HUES64 (cell line): ENCODE results near the gene LITAFD.
"Not testable (repeated sequence)": the region's sequence is repeated elsewhere in the genome, so short reads cannot be mapped to it uniquely, and the experiment has no call there.

Experiments
- H3K27ac ChIP-seq: 2 replicates; pipeline ENCODE4 v1.7.0; 2013; ENCODE audit warnings: low read depth, low read length, inconsistent platforms
- H3K27me3 ChIP-seq: 2 replicates; pipeline ENCODE4 v1.6.1; 2013; ENCODE audit warnings: mild to moderate bottlenecking, low read length; ENCODE audit not compliant: insufficient read depth
- H3K36me3 ChIP-seq: 2 replicates; pipeline ENCODE4 v1.6.1; 2013; ENCODE audit warnings: mild to moderate bottlenecking, low read length; ENCODE audit not compliant: insufficient read depth
- H3K4me1 ChIP-seq: 2 replicates; pipeline ENCODE4 v1.6.1; 2013; ENCODE audit warnings: mild to moderate bottlenecking, low read length, moderate library complexity; ENCODE audit not compliant: insufficient read depth
- H3K4me3 ChIP-seq: 2 replicates; pipeline ENCODE4 v1.5.1; 2013; ENCODE audit warnings: mild to moderate bottlenecking, low read length, moderate library complexity
- H3K9ac ChIP-seq: 2 replicates; pipeline ENCODE4 v1.6.1; 2013; ENCODE audit warnings: mild to moderate bottlenecking, low read depth, low read length
- H3K9me3 ChIP-seq: 2 replicates; pipeline ENCODE4 v1.6.1; 2013; ENCODE audit warnings: low read depth, low read length; ENCODE audit not compliant: insufficient read depth
- WGBS: fragments of 150-250, 120-280 bp; methylation state at CpG from one replicate; pipeline ENCODE4 v1.1.7; 2013; ENCODE audit warnings: missing lambda C conversion rate; 5-methylcytosine and 5-hydroxymethylcytosine counted together

LITAFD gene

DNA sequence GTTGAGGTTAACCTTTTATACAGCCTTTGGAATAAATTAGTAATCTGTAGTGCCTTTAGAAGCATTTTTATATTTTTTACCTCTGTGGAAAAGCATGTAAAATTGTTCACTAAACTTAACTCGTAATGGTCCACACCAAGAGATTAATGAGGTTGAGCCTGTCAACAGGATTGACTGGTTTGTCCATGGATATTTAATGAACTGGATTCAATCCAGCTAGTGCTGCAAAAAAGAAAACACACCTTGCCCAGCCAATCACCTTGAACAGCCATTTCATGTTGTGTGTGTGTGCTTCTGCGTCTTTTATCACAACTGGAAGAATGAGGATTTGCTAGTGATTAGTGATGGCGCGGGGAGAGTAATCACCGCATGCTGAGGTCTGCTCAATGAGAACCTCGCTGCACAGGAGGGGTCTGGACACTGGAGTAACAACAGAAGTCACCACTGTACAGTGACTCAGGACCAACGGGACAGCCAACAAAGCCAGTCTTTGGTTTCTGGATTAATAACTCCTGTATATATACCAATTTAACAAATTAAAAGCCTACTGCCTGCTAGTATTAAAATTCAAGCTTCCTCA, 33.7 kb downstream of the LITAFD start:
- Histone ChIP-seq H3K36me3 (peaks cover 97% of the 10 kb centered on the region), H3K4me3 (no peak overlapping the region), H3K4me1 (peaks cover 6% of the 10 kb centered on the region; the same call in 1 of the 2 replicates), H3K27ac (no peak overlapping the region), H3K27me3 (no peaks in the 10 kb centered on the region), H3K9ac (no peak overlapping the region), H3K9me3 (no peaks in the 10 kb centered on the region)
- 98% methylated on average over 7 of the region's 7 CpGs for WGBS

DNA sequence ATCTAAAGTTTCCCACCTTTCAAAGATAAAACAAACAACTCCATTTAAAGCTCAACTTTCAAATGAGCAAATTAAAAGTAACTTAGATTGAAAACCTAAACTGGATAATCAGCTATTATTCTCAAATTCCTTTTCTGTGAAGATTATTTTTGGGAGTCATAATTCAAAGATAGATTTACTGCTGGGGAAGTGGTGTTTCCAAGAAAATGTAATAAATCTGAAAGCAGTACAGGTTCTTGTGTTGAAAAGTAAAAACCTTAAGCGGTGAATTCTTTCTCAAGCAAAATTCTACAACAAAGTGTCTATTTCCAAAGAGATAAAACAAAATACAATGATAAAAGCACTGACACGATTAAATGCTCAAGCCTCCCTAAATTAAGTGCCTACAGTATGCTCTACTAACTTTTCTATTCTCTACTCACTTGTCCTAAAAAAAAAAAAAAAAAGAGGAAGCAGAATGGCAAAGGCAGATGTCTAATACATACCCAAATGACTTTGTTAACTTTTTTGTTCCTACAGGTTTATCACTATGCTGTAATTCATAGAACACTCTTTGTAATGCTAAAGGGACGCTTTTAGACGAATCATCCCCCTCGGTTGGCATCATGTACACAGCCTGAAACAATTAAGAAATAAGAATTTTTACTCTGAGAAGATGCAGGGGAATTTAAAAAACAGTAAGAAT, 34.5 kb downstream of the LITAFD start:
- Histone ChIP-seq H3K9ac (no peak overlapping the region), H3K27ac (no peak overlapping the region), H3K9me3 (no peaks in the 10 kb centered on the region), H3K4me1 (no peaks in the 10 kb centered on the region; the same call in 1 of the 2 replicates), H3K36me3 (peaks cover 97% of the 10 kb centered on the region), H3K4me3 (no peak overlapping the region), H3K27me3 (no peaks in the 10 kb centered on the region)
- WGBS, result 98% methylated on average over 5 of the region's 5 CpGs

DNA sequence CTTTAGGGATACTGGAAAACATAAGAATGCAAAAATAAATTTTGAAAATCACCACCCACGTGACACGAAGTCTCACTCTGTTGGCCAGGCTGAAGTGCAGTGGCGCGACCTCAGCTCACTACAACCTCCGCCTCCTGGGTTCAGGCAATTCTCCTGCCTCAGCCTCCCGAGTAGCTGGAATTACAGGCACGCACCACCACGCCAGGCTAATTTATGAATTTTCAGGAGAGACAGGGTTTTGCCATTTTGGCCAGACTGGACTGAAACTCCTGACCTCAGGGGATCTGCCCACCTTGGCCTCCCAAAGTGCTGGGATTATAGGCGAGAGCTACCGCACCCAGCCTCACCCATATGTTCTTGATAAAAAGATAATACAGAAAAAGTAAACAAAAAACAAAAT, 35.2 kb downstream of the LITAFD start:
- H3K27me3 ChIP-seq, H3K4me3 ChIP-seq, H3K9me3 ChIP-seq, H3K9ac ChIP-seq, H3K4me1 ChIP-seq, H3K27ac ChIP-seq: not testable (repeated sequence)
- peaks cover 97% of the 10 kb centered on the region for H3K36me3 ChIP-seq
- 96% methylated on average over 9 of the region's 10 CpGs for WGBS

DNA sequence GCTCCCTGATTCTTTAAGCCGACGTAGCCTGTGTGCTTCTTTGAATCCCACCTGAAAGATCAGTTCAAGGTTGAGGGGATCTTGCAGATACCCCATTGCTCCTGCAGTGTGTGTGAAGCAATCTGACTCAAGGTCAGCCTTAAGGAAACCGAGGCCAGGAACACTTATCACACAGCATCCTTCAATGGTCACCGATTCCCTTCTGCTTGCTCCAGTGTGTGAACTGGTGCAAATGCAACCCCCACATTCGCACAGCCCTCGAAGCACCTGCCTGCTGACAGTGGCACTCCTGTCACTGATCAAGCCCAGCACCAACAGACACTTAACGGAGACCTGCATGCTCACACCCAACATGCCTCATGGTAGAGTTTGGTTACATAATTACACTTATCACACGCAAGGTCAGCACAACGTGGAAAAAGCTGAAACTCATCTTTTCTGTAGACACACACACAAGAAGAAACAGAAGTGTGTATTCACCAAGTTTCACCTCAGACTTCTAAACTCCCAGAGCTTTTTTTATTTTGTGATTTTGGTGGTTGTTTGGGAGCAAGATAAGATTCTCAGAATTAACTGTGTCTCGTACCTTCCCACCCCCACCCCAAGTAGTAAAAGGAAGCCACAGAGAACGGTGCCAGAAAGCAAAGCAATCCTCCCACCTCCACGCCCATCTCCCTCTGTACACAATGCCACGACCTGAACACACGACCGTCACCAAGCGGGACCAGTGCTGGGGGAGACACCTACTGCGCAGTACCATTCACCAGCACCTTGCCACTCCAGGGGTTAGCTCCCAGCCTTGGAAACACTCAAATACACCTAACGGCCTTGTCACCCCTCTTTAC, 37.2 kb downstream of the LITAFD start:
- Histone ChIP-seq H3K9ac (no peak overlapping the region), H3K36me3 (peaks cover 94% of the 10 kb centered on the region), H3K27ac (no peak overlapping the region), H3K27me3 (no peaks in the 10 kb centered on the region), H3K4me1 (no peaks in the 10 kb centered on the region), H3K9me3 (no peaks in the 10 kb centered on the region), H3K4me3 (no peak overlapping the region)
- 93% methylated on average over 18 of the region's 18 CpGs for WGBS

DNA sequence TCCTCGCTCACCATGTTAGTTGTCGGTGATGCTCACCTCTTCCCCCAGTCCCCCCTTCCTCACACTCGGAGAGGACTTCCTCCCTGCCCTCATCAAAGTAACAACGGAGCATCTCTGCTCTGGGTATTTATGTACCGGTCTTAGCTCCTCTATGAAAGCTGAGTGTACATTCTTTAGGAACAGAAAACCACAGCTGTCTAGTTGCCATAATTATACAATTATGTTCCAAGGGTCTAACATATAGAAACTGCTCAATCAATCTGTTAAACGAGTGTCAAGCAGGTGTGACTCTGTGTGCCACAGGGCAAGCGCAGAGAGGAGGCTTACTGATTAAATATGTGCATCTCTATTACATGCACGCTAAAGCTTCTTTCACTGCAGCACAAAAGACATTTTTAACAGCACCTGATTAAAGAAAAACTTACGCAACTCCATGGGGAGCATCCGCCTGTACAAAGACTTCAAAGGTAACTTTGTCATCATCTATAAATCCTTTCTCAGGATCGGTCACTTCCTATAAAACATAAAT, 37.8 kb downstream of the LITAFD start:
- Histone ChIP-seq H3K4me1 (no peaks in the 10 kb centered on the region), H3K9ac (no peak overlapping the region), H3K27me3 (no peaks in the 10 kb centered on the region), H3K4me3 (no peak overlapping the region), H3K36me3 (peaks cover 94% of the 10 kb centered on the region), H3K27ac (no peak overlapping the region), H3K9me3 (no peaks in the 10 kb centered on the region)
- WGBS, result 96% methylated on average over 11 of the region's 11 CpGs

DNA sequence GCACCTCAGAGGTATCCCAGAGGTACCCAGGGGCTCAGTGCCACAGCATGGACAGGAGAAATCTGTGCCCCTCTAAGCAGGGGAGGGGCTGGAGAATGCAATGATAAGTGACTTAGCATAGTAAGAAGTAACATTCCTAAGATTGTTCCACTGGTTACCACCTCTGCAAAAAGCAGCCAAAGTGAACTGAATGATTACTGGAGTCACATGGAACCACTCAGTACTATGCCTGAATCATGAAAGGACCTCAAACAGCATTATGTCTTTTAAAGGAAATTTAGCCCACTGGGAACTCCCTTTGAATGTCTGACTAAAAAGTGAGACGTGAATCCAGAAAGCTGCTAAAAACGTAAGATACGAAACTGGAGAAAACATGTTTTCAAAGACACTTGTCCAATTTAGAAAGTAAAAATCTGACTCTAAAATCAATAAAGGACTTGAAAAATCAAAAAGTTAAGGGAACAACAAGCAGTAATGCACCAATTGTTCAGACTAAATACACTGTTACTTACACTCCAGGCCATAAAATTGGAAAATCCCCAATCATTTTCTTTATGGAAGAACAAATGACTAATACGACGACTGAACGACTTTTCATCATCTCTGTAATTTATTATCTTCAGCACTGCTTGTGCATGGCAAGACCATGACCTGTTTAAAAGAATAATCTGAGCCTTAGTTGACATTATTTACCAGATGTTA, 38.6 kb downstream of the LITAFD start:
- Histone ChIP-seq H3K4me3 (no peak overlapping the region), H3K27ac (no peak overlapping the region; the same call in 1 of the 2 replicates), H3K36me3 (peaks cover 91% of the 10 kb centered on the region), H3K9me3 (no peaks in the 10 kb centered on the region), H3K27me3 (no peaks in the 10 kb centered on the region), H3K4me1 (no peaks in the 10 kb centered on the region), H3K9ac (no peak overlapping the region; the same call in 1 of the 2 replicates)
- WGBS, result 93% methylated on average over 6 of the region's 6 CpGs

DNA sequence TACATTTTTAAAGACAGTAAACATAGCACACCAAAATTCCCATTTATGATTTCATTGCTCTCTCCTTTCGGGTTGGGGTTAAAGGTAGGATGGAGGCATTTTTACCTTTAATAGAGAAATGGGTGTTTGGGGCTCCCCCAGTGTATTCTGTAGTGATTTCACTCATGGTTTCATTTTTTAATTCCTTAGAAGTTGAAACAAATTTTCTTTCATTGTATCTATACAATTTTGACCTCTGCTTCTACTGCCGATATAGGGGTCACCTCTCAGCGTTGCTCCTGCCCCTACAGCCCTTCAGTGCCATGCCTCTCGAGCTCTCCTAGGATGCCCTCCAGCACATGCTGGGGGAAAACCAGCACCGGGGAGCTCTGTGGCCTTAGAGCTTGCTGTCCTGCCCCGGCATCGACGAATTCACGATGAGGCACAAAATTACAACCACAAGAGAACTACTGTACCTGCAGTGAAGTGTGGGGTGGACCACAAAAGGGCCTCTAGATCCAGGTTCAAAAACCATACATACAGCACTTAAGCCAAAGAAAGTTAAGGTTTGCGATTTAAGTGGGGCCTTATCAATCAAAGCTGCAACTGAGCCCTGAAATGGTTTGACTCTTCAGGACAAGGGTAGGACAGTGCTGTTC, 39.3 kb downstream of the LITAFD start:
- H3K27ac ChIP-seq, result no peak overlapping the region
- H3K9ac ChIP-seq, result no peak overlapping the region
- peaks cover 86% of the 10 kb centered on the region for H3K36me3 ChIP-seq
- no peak overlapping the region for H3K4me3 ChIP-seq
- no peaks in the 10 kb centered on the region for H3K9me3 ChIP-seq
- H3K4me1 ChIP-seq, result no peaks in the 10 kb centered on the region
- 94% methylated on average over 10 of the region's 10 CpGs for WGBS
- no peaks in the 10 kb centered on the region for H3K27me3 ChIP-seq

DNA sequence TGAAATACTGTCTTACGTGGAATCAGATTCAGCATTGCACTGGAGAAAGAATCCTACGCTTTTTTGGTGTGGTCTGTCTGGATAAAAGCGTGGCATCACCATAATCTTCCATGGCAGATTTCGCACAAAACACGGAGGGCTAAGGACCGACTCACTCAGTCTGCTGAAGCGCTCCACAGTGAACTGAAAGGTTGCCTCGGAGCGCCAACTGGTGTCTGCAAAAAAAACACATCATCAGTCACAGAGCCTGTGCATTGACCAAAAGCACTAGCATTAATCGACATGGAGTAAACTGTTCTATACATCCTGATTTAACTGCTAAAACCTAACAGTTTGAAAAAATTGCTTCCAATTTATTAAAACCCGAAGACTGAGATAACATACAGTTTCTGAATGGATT, 41.0 kb downstream of the LITAFD start:
- peaks cover 82% of the 10 kb centered on the region for H3K36me3 ChIP-seq
- H3K4me3 ChIP-seq, result no peak overlapping the region
- H3K27ac ChIP-seq, result no peak overlapping the region
- no peaks in the 10 kb centered on the region for H3K9me3 ChIP-seq
- H3K4me1 ChIP-seq, result no peaks in the 10 kb centered on the region
- H3K27me3 ChIP-seq, result no peaks in the 10 kb centered on the region
- WGBS, result 91% methylated on average over 11 of the region's 11 CpGs
- no peak overlapping the region for H3K9ac ChIP-seq

DNA sequence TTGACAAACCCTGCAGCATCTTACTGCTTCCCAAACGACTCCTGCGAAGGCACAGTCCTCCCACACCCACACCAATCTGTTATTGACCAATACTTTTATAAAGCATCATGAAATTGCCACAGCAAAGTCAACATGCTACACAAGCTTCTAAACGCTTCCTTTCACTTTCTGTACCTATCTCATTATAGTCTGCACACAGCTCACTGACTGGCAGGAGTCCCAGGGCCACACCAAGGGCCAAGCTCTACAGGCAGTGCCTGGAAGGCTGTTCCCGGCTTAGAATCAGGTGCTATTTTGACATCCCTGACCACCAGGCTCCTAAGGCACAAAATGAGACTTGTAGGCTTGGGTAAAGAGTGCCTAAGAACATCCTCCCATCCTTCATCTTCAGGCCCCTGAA, 42.1 kb downstream of the LITAFD start:
- H3K27ac ChIP-seq, result no peak overlapping the region
- WGBS, result 93% methylated on average over 4 of the region's 4 CpGs
- H3K9me3 ChIP-seq, result no peaks in the 10 kb centered on the region
- H3K27me3 ChIP-seq, result no peaks in the 10 kb centered on the region
- no peaks in the 10 kb centered on the region for H3K4me1 ChIP-seq
- no peak overlapping the region for H3K4me3 ChIP-seq
- H3K9ac ChIP-seq, result no peak overlapping the region; the same call in 1 of the 2 replicates
- peaks cover 82% of the 10 kb centered on the region for H3K36me3 ChIP-seq

DNA sequence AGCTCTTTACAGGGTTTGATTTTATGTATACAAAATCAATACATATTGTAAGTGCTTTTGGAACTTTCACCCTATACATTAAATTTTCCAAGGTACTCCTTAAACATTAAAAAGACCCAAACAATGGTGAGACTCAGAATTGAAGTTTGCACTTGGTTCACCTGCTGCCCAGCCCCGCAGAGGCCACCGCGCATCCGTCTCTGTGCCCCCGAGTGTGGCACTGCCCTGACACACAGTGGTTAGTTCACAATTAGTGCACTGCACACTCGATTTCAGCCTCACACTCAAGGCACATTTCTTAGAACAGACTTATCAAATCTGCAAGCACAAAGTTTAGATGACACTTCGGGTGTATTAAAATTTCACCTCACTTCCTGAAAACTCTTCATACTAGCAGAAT, 43.3 kb downstream of the LITAFD start:
- no peaks in the 10 kb centered on the region for H3K9me3 ChIP-seq
- 94% methylated on average over 7 of the region's 7 CpGs for WGBS
- H3K36me3 ChIP-seq, result peaks cover 79% of the 10 kb centered on the region
- no peaks in the 10 kb centered on the region for H3K27me3 ChIP-seq
- no peak overlapping the region for H3K4me3 ChIP-seq
- no peaks in the 10 kb centered on the region for H3K4me1 ChIP-seq
- H3K27ac ChIP-seq, result no peak overlapping the region
- H3K9ac ChIP-seq, result no peak overlapping the region
